A673 (cell line): ENCODE measurements around the gene GLI3. TPM values are rescaled to one million over a fixed set of nuclear protein-coding genes. Genes with fewer than 3 reads are reported as not detected.

Experiments used
- BruUV-seq: library from RNA; stranded (reverse); fragments of 400-500 nt; replicated peaks from 2 replicates; lab custom pipeline; 2021; lab: Mats Ljungman, UMichigan
- CTCF ChIA-PET: fragments of 300-600 bp; sonication (Branson Sonifier 250); formaldehyde crosslinking; loops from one replicate; lab custom pipeline; 2022; ENCODE audit warnings: antibody characterized with exemption; lab: Charles Lee
- POLR2A ChIA-PET: fragments of 300-600 bp; sonication (Branson Sonifier 250); formaldehyde crosslinking; loops from one replicate; lab custom pipeline; 2022; ENCODE audit warnings: antibody characterized with exemption; ENCODE audit not compliant: low non-redundant PET; lab: Charles Lee
- DNase-seq: peaks from one replicate; pipeline ENCODE4 v3.0.0-alpha.2; 2015; ENCODE audit warnings: low spot score
- H3K27ac ChIP-seq: fragments of 200-600 bp; sonication (generic); 2 replicates; pipeline ENCODE4 v1.5.1; 2016; ENCODE audit warnings: mixed run types, low read depth, mild to moderate bottlenecking, mixed read lengths, antibody characterized with exemption, low read length; ENCODE audit not compliant: poor library complexity, severe bottlenecking
- H3K27me3 ChIP-seq: fragments of 200-600 bp; sonication (generic); replicated peaks from 2 replicates; pipeline ENCODE4 v1.6.1; 2017; ENCODE audit warnings: mixed run types, low read depth, mild to moderate bottlenecking, mixed read lengths, antibody characterized with exemption, low read length; ENCODE audit not compliant: insufficient read depth, poor library complexity
- H3K36me3 ChIP-seq: fragments of 200-600 bp; sonication (generic); 2 replicates; pipeline ENCODE4 v1.6.1; 2016; ENCODE audit warnings: mixed run types, mild to moderate bottlenecking, mixed read lengths, antibody characterized with exemption, low read length; ENCODE audit not compliant: insufficient read depth, poor library complexity, severe bottlenecking
- H3K4me1 ChIP-seq: fragments of 200-600 bp; sonication (generic); 2 replicates; pipeline ENCODE4 v1.6.1; 2017; ENCODE audit warnings: mixed run types, mild to moderate bottlenecking, mixed read lengths, antibody characterized with exemption, low read length; ENCODE audit not compliant: insufficient read depth, poor library complexity, severe bottlenecking
- H3K4me3 ChIP-seq: fragments of 200-600 bp; sonication (generic); 2 replicates; pipeline ENCODE4 v1.5.1; 2016; ENCODE audit warnings: low read depth, mixed run types, mild to moderate bottlenecking, mixed read lengths, low read length; ENCODE audit not compliant: poor library complexity, severe bottlenecking
- H3K9me3 ChIP-seq: fragments of 200-600 bp; sonication (generic); 2 replicates; pipeline ENCODE4 v1.6.1; 2016; ENCODE audit warnings: mixed run types, low read depth, mild to moderate bottlenecking, mixed read lengths, antibody characterized with exemption, low read length; ENCODE audit not compliant: poor library complexity, severe bottlenecking
- CTCF ChIP-seq: fragments of 300-800, 200-600 bp; sonication (generic); conservative IDR thresholded peaks from 2 replicates; pipeline ENCODE4 v1.5.1; 2017; ENCODE audit warnings: low read depth, mild to moderate bottlenecking, antibody characterized with exemption, low read length, moderate library complexity, mixed read lengths
- EZH2 ChIP-seq: fragments of 200-600 bp; sonication (generic); IDR thresholded peaks from 2 replicates; pipeline ENCODE4 v1.6.1; 2017; ENCODE audit warnings: borderline replicate concordance, low read depth, mild to moderate bottlenecking, mixed read lengths, antibody characterized with exemption, low read length; ENCODE audit not compliant: poor library complexity, severe bottlenecking
- intact Hi-C: fragments of 100-400 bp; cut with micrococcal nuclease; formaldehyde crosslinking; loops from one replicate; pipeline ENCODE4 v1.10.0; 2022; ENCODE audit not compliant: unreplicated experiment
- total RNA-seq: library from RNA; stranded (reverse); gene quantifications from 2 replicates; pipeline ENCODE4 v1.2.3, GENCODE V29; 2021

The GLI3 gene
- total RNA-seq, 1 experiment from 2014 or later = 52.6 TPM

- Histone ChIP-seq H3K9me3 (no peaks in the 10 kb centered on the region), H3K36me3 (no peaks in the 10 kb centered on the region), H3K27me3 (no peaks in the 10 kb centered on the region), H3K4me1 (peaks cover 4% of the 10 kb centered on the region), H3K4me3 (no peak overlapping the region), H3K27ac (no peak overlapping the region)
- CTCF ChIA-PET = interaction anchor here (1.5 kb wide), 1 partner anchor 25 kb away, joined by 3 read pairs; no protein-coding TSS in a partner anchor
- no peak for TF ChIP-seq EZH2
- TF ChIP-seq CTCF = no peak
- POLR2A ChIA-PET = no interaction called here
- no peak for DNase-seq
- intact Hi-C loops = loop anchor here (5.0 kb wide), 1 partner anchor 94 kb away; no protein-coding TSS in a partner anchor
- no TSS peak for BruUV-seq
These were observed 321.1 kb downstream of the GLI3 start for GRCh38 chr7:41915871-41916270.

GRCh38 chr7:41912851-41913567, 324.0 kb downstream of the GLI3 start:
- no TSS peak for BruUV-seq
- no peak for DNase-seq
- Histone ChIP-seq H3K36me3 (no peaks in the 10 kb centered on the region), H3K27me3 (no peaks in the 10 kb centered on the region), H3K4me3 (no peak overlapping the region), H3K4me1 (peaks cover 12% of the 10 kb centered on the region), H3K27ac (no peak overlapping the region), H3K9me3 (no peaks in the 10 kb centered on the region)
- intact Hi-C loops = no loop called here
- ChIA-PET CTCF (no interaction called here), POLR2A (no interaction called here)
- TF ChIP-seq EZH2 (no peak), CTCF (no peak)

GRCh38 chr7:41912426-41912825, 324.6 kb downstream of the GLI3 start:
- Histone ChIP-seq H3K27ac (no peak overlapping the region), H3K36me3 (no peaks in the 10 kb centered on the region), H3K4me1 (peaks cover 12% of the 10 kb centered on the region), H3K27me3 (no peaks in the 10 kb centered on the region), H3K4me3 (no peak overlapping the region), H3K9me3 (no peaks in the 10 kb centered on the region)
- ChIA-PET CTCF (no interaction called here), POLR2A (no interaction called here)
- TF ChIP-seq CTCF (no peak), EZH2 (no peak)
- intact Hi-C loops = no loop called here
- BruUV-seq = no TSS peak
- DNase-seq = no peak
